Measurements from ENCODE around the gene DISP3. TPM values are rescaled to one million over a fixed set of nuclear protein-coding genes. Genes with fewer than 3 reads are reported as not detected.
A peak's percentile ranks its signal among the peaks of the same experiment; 100 is the strongest.

DISP3 gene
- total and polyA plus RNA-seq, 9 donors = 0.08 to 0.36 (median 0.23) TPM; not detected in 5

GRCh38 chr1:11523261-11523660, 44.3 kb downstream of the DISP3 start:
- no peaks in the 10 kb centered on the region for H3K36me3 ChIP-seq
- H3K4me3 ChIP-seq = no peak overlapping the region
- peak in 1 of 5 donors; percentile 8 for DNase-seq
- H3K27ac ChIP-seq = no peak overlapping the region
- TF ChIP-seq EP300 (IDR thresholded peaks at IDR 0.05) = no peak
- no peak for TF ChIP-seq POLR2A (IDR thresholded peaks at IDR 0.05)
- TF ChIP-seq, protein P1, sequence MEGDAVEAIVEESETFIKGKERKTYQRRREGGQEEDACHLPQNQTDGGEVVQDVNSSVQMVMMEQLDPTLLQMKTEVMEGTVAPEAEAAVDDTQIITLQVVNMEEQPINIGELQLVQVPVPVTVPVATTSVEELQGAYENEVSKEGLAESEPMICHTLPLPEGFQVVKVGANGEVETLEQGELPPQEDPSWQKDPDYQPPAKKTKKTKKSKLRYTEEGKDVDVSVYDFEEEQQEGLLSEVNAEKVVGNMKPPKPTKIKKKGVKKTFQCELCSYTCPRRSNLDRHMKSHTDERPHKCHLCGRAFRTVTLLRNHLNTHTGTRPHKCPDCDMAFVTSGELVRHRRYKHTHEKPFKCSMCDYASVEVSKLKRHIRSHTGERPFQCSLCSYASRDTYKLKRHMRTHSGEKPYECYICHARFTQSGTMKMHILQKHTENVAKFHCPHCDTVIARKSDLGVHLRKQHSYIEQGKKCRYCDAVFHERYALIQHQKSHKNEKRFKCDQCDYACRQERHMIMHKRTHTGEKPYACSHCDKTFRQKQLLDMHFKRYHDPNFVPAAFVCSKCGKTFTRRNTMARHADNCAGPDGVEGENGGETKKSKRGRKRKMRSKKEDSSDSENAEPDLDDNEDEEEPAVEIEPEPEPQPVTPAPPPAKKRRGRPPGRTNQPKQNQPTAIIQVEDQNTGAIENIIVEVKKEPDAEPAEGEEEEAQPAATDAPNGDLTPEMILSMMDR (IDR thresholded peaks at IDR 0.05) = no peak
- no peaks in the 10 kb centered on the region for H3K4me1 ChIP-seq (ENCODE audit: insufficient read depth)
- 75 to 79% (median 79%) methylated on average over 10 of the region's 10 CpGs for WGBS, 3 donors
- H3K27me3 ChIP-seq = no peaks in the 10 kb centered on the region
- intact Hi-C loops (cut with DNase I) = no loop called here
- no peaks in the 10 kb centered on the region for H3K9me3 ChIP-seq

- intact Hi-C loops (cut with DNase I) = no loop called here
- H3K27ac ChIP-seq = no peak overlapping the region
- no peaks in the 10 kb centered on the region for H3K36me3 ChIP-seq
- WGBS, 3 donors = 49 to 67% (median 57%) methylated on average over 9 of the region's 9 CpGs
- no peaks in the 10 kb centered on the region for H3K9me3 ChIP-seq
- no peak overlapping the region for H3K4me3 ChIP-seq
- no peaks in the 10 kb centered on the region for H3K27me3 ChIP-seq
- no peak for DNase-seq
- TF ChIP-seq, protein P1 (IDR thresholded peaks at IDR 0.05) = no peak
- TF ChIP-seq EP300 (IDR thresholded peaks at IDR 0.05) (no peak), POLR2A (IDR thresholded peaks at IDR 0.05) (no peak)
- no peaks in the 10 kb centered on the region for H3K4me1 ChIP-seq (ENCODE audit: insufficient read depth)
These were observed 45.0 kb downstream of the DISP3 start for GRCh38 chr1:11523746-11524464.

GRCh38 chr1:11524465-11525150, 45.7 kb downstream of the DISP3 start:
- no peaks in the 10 kb centered on the region for H3K4me1 ChIP-seq (ENCODE audit: insufficient read depth)
- H3K27ac ChIP-seq = no peak overlapping the region
- TF ChIP-seq POLR2A (IDR thresholded peaks at IDR 0.05) (no peak), EP300 (IDR thresholded peaks at IDR 0.05) (no peak)
- TF ChIP-seq, protein P1 (IDR thresholded peaks at IDR 0.05) = no peak
- 51 to 62% (median 60%) methylated on average over 6 of the region's 6 CpGs for WGBS, 3 donors
- no peaks in the 10 kb centered on the region for H3K36me3 ChIP-seq
- no peaks in the 10 kb centered on the region for H3K9me3 ChIP-seq
- no peaks in the 10 kb centered on the region for H3K27me3 ChIP-seq
- DNase-seq = no peak
- intact Hi-C loops (cut with DNase I) = no loop called here
- no peak overlapping the region for H3K4me3 ChIP-seq

GRCh38 chr1:11525151-11525505, 46.2 kb downstream of the DISP3 start:
- intact Hi-C loops (cut with DNase I) = no loop called here
- peak in 1 of 5 donors; percentile 13 for DNase-seq

More at GRCh38 chr1:11525151-11525505, 46.2 kb downstream of the DISP3 start:
- H3K4me3 ChIP-seq = no peak overlapping the region
- TF ChIP-seq POLR2A (IDR thresholded peaks at IDR 0.05) = no peak
- TF ChIP-seq, protein P1 (IDR thresholded peaks at IDR 0.05) = no peak
- TF ChIP-seq EP300 (IDR thresholded peaks at IDR 0.05) = no peak
- H3K27ac ChIP-seq = no peak overlapping the region
- WGBS, 3 donors = 65 to 92% (median 71%) methylated on average over 2 to 8 of the region's 8 CpGs
- no peaks in the 10 kb centered on the region for H3K36me3 ChIP-seq
- H3K4me1 ChIP-seq (ENCODE audit: insufficient read depth) = no peaks in the 10 kb centered on the region
- H3K9me3 ChIP-seq = no peaks in the 10 kb centered on the region
- H3K27me3 ChIP-seq = no peaks in the 10 kb centered on the region

Measured in ovary (tissue), 9 donors.